ENCODE data around the gene ACOT8.
A peak's percentile ranks its signal among the peaks of the same experiment; 100 is the strongest.

ACOT8 gene

GRCh38 chr20:45841407-45842129 lies 15.6 kb downstream of the ACOT8 start:
- peaks cover 38 to 62% of the 10 kb centered on the region in 2 donors for H3K36me3 ChIP-seq (ENCODE audit: control insufficient read depth in 1 of 2, insufficient read depth in 2 of 2, low read length in 2 of 2)
- peaks cover 0 to 16% of the 10 kb centered on the region in 2 donors for H3K4me1 ChIP-seq (ENCODE audit: control insufficient read depth in 1 of 2, insufficient read depth in 2 of 2, low read length in 2 of 2)
- no peak overlapping the region for H3K9ac ChIP-seq (ENCODE audit: low read depth in 1 of 2, low read length in 2 of 2)

DNA sequence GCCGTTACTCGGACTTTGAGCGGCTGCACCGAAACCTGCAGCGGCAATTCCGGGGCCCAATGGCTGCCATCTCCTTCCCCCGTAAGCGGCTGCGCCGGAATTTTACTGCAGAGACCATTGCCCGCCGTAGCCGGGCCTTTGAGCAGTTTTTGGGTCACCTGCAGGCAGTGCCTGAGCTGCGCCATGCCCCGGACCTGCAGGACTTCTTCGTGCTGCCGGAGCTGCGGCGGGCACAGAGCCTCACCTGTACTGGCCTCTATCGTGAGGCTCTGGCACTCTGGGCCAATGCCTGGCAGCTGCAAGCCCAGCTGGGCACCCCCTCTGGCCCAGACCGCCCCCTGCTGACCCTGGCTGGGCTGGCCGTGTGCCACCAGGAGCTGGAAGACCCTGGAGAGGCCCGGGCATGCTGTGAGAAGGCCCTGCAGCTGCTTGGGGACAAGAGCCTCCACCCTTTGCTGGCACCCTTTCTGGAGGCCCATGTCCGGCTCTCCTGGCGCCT lies 16.4 kb downstream of the ACOT8 start:
- H3K9ac ChIP-seq (ENCODE audit: low read depth in 1 of 2, low read length in 2 of 2) = no peak overlapping the region
- H3K36me3 ChIP-seq (ENCODE audit: control insufficient read depth in 1 of 2, insufficient read depth in 2 of 2, low read length in 2 of 2) = peaks cover 38 to 54% of the 10 kb centered on the region in 2 donors
- H3K4me3 ChIP-seq (ENCODE audit: low read depth in 1 of 2, low read length in 2 of 2) = no peak overlapping the region
- no peaks in the 10 kb centered on the region for H3K9me3 ChIP-seq (ENCODE audit: control insufficient read depth in 1 of 2, low read length in 2 of 2)
- H3K4me1 ChIP-seq (ENCODE audit: control insufficient read depth in 1 of 2, insufficient read depth in 2 of 2, low read length in 2 of 2) = peaks cover 2 to 16% of the 10 kb centered on the region in 2 donors
- H3K27ac ChIP-seq (ENCODE audit: low read depth, low read length) = no peak overlapping the region
- no peaks in the 10 kb centered on the region for H3K27me3 ChIP-seq (ENCODE audit: control insufficient read depth in 1 of 2, insufficient read depth in 2 of 2, low read length in 2 of 2)

More at GRCh38 chr20:45841407-45842129, 15.6 kb downstream of the ACOT8 start:
- Histone ChIP-seq H3K27me3 (ENCODE audit: control insufficient read depth in 1 of 2, insufficient read depth in 2 of 2, low read length in 2 of 2) (no peaks in the 10 kb centered on the region), H3K9me3 (ENCODE audit: control insufficient read depth in 1 of 2, low read length in 2 of 2) (no peaks in the 10 kb centered on the region), H3K4me3 (ENCODE audit: low read depth in 1 of 2, low read length in 2 of 2) (no peak overlapping the region), H3K27ac (ENCODE audit: low read depth, low read length) (no peak overlapping the region)

DNA sequence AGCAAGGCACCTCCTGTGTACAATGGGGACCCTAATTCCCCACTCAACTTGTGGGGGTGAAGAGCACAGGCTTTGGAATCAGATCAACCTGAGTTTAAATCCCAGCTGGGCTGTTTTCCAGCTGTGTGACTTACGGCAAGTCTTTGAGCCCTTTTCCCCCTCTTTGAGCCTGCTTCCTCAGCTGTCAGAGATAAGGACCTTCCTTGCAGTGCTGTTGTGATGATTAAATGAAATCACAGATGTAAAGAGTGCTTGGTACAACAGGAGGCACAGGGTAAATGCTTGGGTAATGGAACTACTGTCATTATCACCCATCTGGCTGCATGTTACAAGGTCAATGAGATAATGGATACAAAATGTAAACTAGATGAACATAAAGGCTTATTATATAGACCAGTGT lies 20.4 kb downstream of the ACOT8 start:
- Histone ChIP-seq H3K4me1 (ENCODE audit: control insufficient read depth in 1 of 2, insufficient read depth in 2 of 2, low read length in 2 of 2) (peaks cover 28% of the 10 kb centered on the region in 2 donors), H3K4me3 (ENCODE audit: low read depth in 1 of 2, low read length in 2 of 2) (no peak overlapping the region), H3K9me3 (ENCODE audit: control insufficient read depth in 1 of 2, low read length in 2 of 2) (no peaks in the 10 kb centered on the region), H3K9ac (ENCODE audit: low read depth in 1 of 2, low read length in 2 of 2) (no peak overlapping the region), H3K27ac (ENCODE audit: low read depth, low read length) (no peak overlapping the region), H3K27me3 (ENCODE audit: control insufficient read depth in 1 of 2, insufficient read depth in 2 of 2, low read length in 2 of 2) (no peaks in the 10 kb centered on the region), H3K36me3 (ENCODE audit: control insufficient read depth in 1 of 2, insufficient read depth in 2 of 2, low read length in 2 of 2) (peaks cover 7 to 15% of the 10 kb centered on the region in 2 donors)

DNA sequence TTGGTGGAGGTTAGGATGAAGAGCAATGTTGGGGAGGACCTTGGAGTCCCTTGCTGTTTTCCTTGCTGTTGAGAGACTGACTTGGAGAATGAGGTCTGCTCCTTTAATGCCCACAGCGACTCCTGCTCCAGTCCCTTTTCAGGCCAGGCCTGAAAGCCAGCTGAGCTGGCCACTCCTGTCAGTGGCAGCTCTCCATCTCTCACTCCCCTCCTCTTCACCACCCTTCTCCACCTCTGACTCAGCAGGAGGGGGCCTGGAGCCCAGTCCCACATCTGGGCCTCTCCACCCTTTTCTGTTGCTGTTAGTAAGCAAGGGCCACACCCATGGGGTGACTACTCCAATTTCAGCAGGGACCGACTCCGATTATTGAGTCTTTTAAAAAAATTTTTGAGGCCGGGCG lies 21.4 kb downstream of the ACOT8 start:
- H3K36me3 ChIP-seq (ENCODE audit: control insufficient read depth in 1 of 2, insufficient read depth in 2 of 2, low read length in 2 of 2) = peaks cover 2 to 6% of the 10 kb centered on the region in 2 donors
- peak overlapping the region in 1 of 2 donors; percentile 7 for H3K4me3 ChIP-seq (ENCODE audit: low read depth in 1 of 2, low read length in 2 of 2)
- H3K9me3 ChIP-seq (ENCODE audit: control insufficient read depth in 1 of 2, low read length in 2 of 2) = no peaks in the 10 kb centered on the region
- H3K9ac ChIP-seq (ENCODE audit: low read depth in 1 of 2, low read length in 2 of 2) = no peak overlapping the region
- H3K4me1 ChIP-seq (ENCODE audit: control insufficient read depth in 1 of 2, insufficient read depth in 2 of 2, low read length in 2 of 2) = peaks cover 26 to 28% of the 10 kb centered on the region in 2 donors
- no peaks in the 10 kb centered on the region for H3K27me3 ChIP-seq (ENCODE audit: control insufficient read depth in 1 of 2, insufficient read depth in 2 of 2, low read length in 2 of 2)
- H3K27ac ChIP-seq (ENCODE audit: low read depth, low read length) = no peak overlapping the region

DNA sequence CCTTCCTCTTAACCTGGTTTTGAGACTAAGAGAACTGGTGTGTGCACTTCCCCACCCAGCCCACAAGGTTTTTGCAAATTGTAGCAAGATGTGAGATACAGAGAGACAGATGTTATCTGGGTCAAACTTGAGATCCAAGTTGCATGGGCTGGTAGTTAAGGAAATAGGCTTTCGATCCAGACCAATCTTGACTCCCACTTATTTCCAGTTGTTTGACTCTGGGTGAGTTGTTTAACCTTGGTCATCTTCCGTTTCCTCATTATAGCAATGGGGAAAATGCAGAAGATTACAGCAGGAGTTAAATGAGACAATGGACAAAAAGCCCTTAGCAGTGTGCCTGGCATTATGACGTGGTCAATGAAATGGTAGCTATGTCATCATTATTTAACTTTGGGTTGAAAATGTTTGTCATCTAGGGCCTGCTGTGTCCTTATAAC lies 21.8 kb downstream of the ACOT8 start:
- Histone ChIP-seq H3K27me3 (ENCODE audit: control insufficient read depth in 1 of 2, insufficient read depth in 2 of 2, low read length in 2 of 2) (no peaks in the 10 kb centered on the region), H3K36me3 (ENCODE audit: control insufficient read depth in 1 of 2, insufficient read depth in 2 of 2, low read length in 2 of 2) (peaks cover 0 to 6% of the 10 kb centered on the region in 2 donors), H3K9me3 (ENCODE audit: control insufficient read depth in 1 of 2, low read length in 2 of 2) (no peaks in the 10 kb centered on the region), H3K4me1 (ENCODE audit: control insufficient read depth in 1 of 2, insufficient read depth in 2 of 2, low read length in 2 of 2) (peaks cover 26 to 28% of the 10 kb centered on the region in 2 donors), H3K4me3 (ENCODE audit: low read depth in 1 of 2, low read length in 2 of 2) (peak overlapping the region; percentile 82 to 84), H3K9ac (ENCODE audit: low read depth in 1 of 2, low read length in 2 of 2) (no peak overlapping the region), H3K27ac (ENCODE audit: low read depth, low read length) (no peak overlapping the region)

- H3K9ac ChIP-seq (ENCODE audit: low read depth in 1 of 2, low read length in 2 of 2) = peak overlapping the region in 1 of 2 donors; percentile 65
- peaks cover 26 to 28% of the 10 kb centered on the region in 2 donors for H3K4me1 ChIP-seq (ENCODE audit: control insufficient read depth in 1 of 2, insufficient read depth in 2 of 2, low read length in 2 of 2)
- no peaks in the 10 kb centered on the region for H3K9me3 ChIP-seq (ENCODE audit: control insufficient read depth in 1 of 2, low read length in 2 of 2)
- peak overlapping the region; percentile 82 to 84 for H3K4me3 ChIP-seq (ENCODE audit: low read depth in 1 of 2, low read length in 2 of 2)
- no peaks in the 10 kb centered on the region for H3K27me3 ChIP-seq (ENCODE audit: control insufficient read depth in 1 of 2, insufficient read depth in 2 of 2, low read length in 2 of 2)
- peaks cover 0 to 2% of the 10 kb centered on the region in 2 donors for H3K36me3 ChIP-seq (ENCODE audit: control insufficient read depth in 1 of 2, insufficient read depth in 2 of 2, low read length in 2 of 2)
- H3K27ac ChIP-seq (ENCODE audit: low read depth, low read length) = no peak overlapping the region
Measured at GRCh38 chr20:45834797-45835161, 22.4 kb downstream of the ACOT8 start.

GRCh38 chr20:45833883-45834796 lies 23.1 kb downstream of the ACOT8 start:
- Histone ChIP-seq H3K4me3 (ENCODE audit: low read depth in 1 of 2, low read length in 2 of 2) (peak overlapping the region; percentile 82 to 84), H3K27ac (ENCODE audit: low read depth, low read length) (peak overlapping the region; percentile 80), H3K9ac (ENCODE audit: low read depth in 1 of 2, low read length in 2 of 2) (peak overlapping the region; percentile 65 to 80), H3K36me3 (ENCODE audit: control insufficient read depth in 1 of 2, insufficient read depth in 2 of 2, low read length in 2 of 2) (peaks cover 0 to 2% of the 10 kb centered on the region in 2 donors), H3K27me3 (ENCODE audit: control insufficient read depth in 1 of 2, insufficient read depth in 2 of 2, low read length in 2 of 2) (no peaks in the 10 kb centered on the region), H3K9me3 (ENCODE audit: control insufficient read depth in 1 of 2, low read length in 2 of 2) (no peaks in the 10 kb centered on the region), H3K4me1 (ENCODE audit: control insufficient read depth in 1 of 2, insufficient read depth in 2 of 2, low read length in 2 of 2) (peaks cover 26 to 28% of the 10 kb centered on the region in 2 donors)

GRCh38 chr20:45833030-45833882 lies 23.9 kb downstream of the ACOT8 start, which contains the start of gene SNX21:
TSS of gene SNX21 (plus strand) at chr20:45833799. CDS start at chr20:45833920, 121 bp downstream.
- H3K9me3 ChIP-seq (ENCODE audit: control insufficient read depth in 1 of 2, low read length in 2 of 2) = no peaks in the 10 kb centered on the region
- H3K9ac ChIP-seq (ENCODE audit: low read depth in 1 of 2, low read length in 2 of 2) = peak within 1 kb of the TSS; percentile 65 to 83
- H3K27me3 ChIP-seq (ENCODE audit: control insufficient read depth in 1 of 2, insufficient read depth in 2 of 2, low read length in 2 of 2) = no peaks in the 10 kb centered on the region
- peaks cover 0 to 2% of the 10 kb centered on the region in 2 donors for H3K36me3 ChIP-seq (ENCODE audit: control insufficient read depth in 1 of 2, insufficient read depth in 2 of 2, low read length in 2 of 2)
- H3K27ac ChIP-seq (ENCODE audit: low read depth, low read length) = peak within 1 kb of the TSS; percentile 83
- peaks cover 26 to 28% of the 10 kb centered on the region in 2 donors for H3K4me1 ChIP-seq (ENCODE audit: control insufficient read depth in 1 of 2, insufficient read depth in 2 of 2, low read length in 2 of 2)
- peak within 1 kb of the TSS; percentile 82 to 84 for H3K4me3 ChIP-seq (ENCODE audit: low read depth in 1 of 2, low read length in 2 of 2)

DNA sequence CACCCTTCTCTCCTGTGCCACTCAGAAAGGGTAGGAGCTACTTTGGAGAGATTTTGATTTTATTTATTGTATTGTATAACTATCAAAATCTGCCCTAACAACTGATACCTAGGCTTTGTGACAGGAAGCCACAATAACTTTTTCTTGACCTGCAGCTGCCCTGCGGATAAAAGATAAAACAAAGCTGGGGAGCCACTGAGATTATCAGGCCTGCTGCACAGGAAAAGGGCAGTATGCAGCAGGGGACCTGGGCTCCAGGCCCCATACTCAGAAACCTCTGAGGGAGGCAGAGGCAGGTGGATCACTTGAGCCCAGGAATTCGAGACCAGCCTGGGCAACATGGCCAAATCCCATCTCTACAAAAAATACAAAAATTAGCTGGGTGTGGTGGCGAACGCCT lies 24.6 kb downstream of the ACOT8 start:
- peak overlapping the region; percentile 83 for H3K27ac ChIP-seq (ENCODE audit: low read depth, low read length)
- H3K27me3 ChIP-seq (ENCODE audit: control insufficient read depth in 1 of 2, insufficient read depth in 2 of 2, low read length in 2 of 2) = no peaks in the 10 kb centered on the region
- H3K36me3 ChIP-seq (ENCODE audit: control insufficient read depth in 1 of 2, insufficient read depth in 2 of 2, low read length in 2 of 2) = no peaks in the 10 kb centered on the region
- H3K9ac ChIP-seq (ENCODE audit: low read depth in 1 of 2, low read length in 2 of 2) = peak overlapping the region in 1 of 2 donors; percentile 65
- H3K9me3 ChIP-seq (ENCODE audit: control insufficient read depth in 1 of 2, low read length in 2 of 2) = no peaks in the 10 kb centered on the region
- peaks cover 26 to 28% of the 10 kb centered on the region in 2 donors for H3K4me1 ChIP-seq (ENCODE audit: control insufficient read depth in 1 of 2, insufficient read depth in 2 of 2, low read length in 2 of 2)
- peak overlapping the region in 1 of 2 donors; percentile 82 for H3K4me3 ChIP-seq (ENCODE audit: low read depth in 1 of 2, low read length in 2 of 2)

Data from duodenal mucosa (tissue), 2 donors.